MM.1S (cell line): Measurements from ENCODE around the gene PRR15L.

ENCODE experiments used
- DNase-seq: peaks from one replicate; pipeline ENCODE4 v3.0.0-alpha.2; 2015
- H2AFZ ChIP-seq: fragments of 300-600 bp; sonication (generic); 2 replicates; pipeline ENCODE4 v1.6.0; 2016; ENCODE audit warnings: antibody characterized with exemption, low read length
- H3F3A ChIP-seq: fragments of 300-600 bp; sonication (generic); 2 replicates; pipeline ENCODE4 v1.6.1; 2016; ENCODE audit warnings: mild to moderate bottlenecking, antibody characterized with exemption, low read length, moderate library complexity, mixed read lengths; ENCODE audit not compliant: insufficient read depth
- H3K27ac ChIP-seq: fragments of 300-600 bp; sonication (generic); 2 replicates; pipeline ENCODE4 v1.5.1; 2016; ENCODE audit warnings: mild to moderate bottlenecking, low read length
- H3K27me3 ChIP-seq: fragments of 300-600 bp; sonication (generic); replicated peaks from 2 replicates; pipeline ENCODE4 v1.6.0; 2016; ENCODE audit warnings: low read length; ENCODE audit not compliant: insufficient read depth
- H3K36me3 ChIP-seq: fragments of 300-600 bp; sonication (generic); replicated peaks from 2 replicates; pipeline ENCODE4 v1.6.1; 2016; ENCODE audit warnings: mild to moderate bottlenecking, low read length, mixed read lengths; ENCODE audit not compliant: insufficient read depth
- H3K4me1 ChIP-seq: fragments of 300-600 bp; sonication (generic); 2 replicates; pipeline ENCODE4 v1.6.1; 2016; ENCODE audit warnings: low read length, mixed read lengths
- H3K4me2 ChIP-seq: fragments of 300-600 bp; sonication (generic); 2 replicates; pipeline ENCODE4 v1.6.0; 2016; ENCODE audit warnings: low read depth, low read length
- H3K4me3 ChIP-seq: fragments of 300-600 bp; sonication (generic); 2 replicates; pipeline ENCODE4 v1.5.1; 2016; ENCODE audit warnings: low read length, mixed read lengths
- H3K79me2 ChIP-seq: fragments of 300-600 bp; sonication (generic); 2 replicates; pipeline ENCODE4 v1.6.1; 2016; ENCODE audit warnings: mixed run types, low read length, mixed read lengths
- H3K9ac ChIP-seq: fragments of 300-600 bp; sonication (generic); 2 replicates; pipeline ENCODE4 v1.6.1; 2016; ENCODE audit warnings: low read length, mixed read lengths
- H3K9me2 ChIP-seq: fragments of 300-600 bp; sonication (generic); replicated peaks from 2 replicates; pipeline ENCODE4 v1.6.1; 2016; ENCODE audit warnings: mild to moderate bottlenecking, low read length, mixed read lengths; ENCODE audit not compliant: insufficient read depth
- H3K9me3 ChIP-seq: fragments of 300-600 bp; sonication (generic); replicated peaks from 2 replicates; pipeline ENCODE4 v1.6.1; 2016; ENCODE audit warnings: mild to moderate bottlenecking, low read length, mixed read lengths; ENCODE audit not compliant: insufficient read depth
- H4K20me1 ChIP-seq: fragments of 300-600 bp; sonication (generic); 2 replicates; pipeline ENCODE4 v1.6.1; 2016; ENCODE audit warnings: mild to moderate bottlenecking, low read length, moderate library complexity, mixed read lengths; ENCODE audit not compliant: insufficient read depth
- EZH2 ChIP-seq: fragments of 300-600 bp; sonication (generic); optimal IDR thresholded peaks from 2 replicates; pipeline ENCODE3; 2017; ENCODE audit warnings: low read depth, mild to moderate bottlenecking, antibody characterized with exemption, low read length, mixed read lengths
- EZH2phosphoT487 ChIP-seq: fragments of 300-600 bp; sonication (generic); IDR thresholded peaks from 2 replicates; pipeline ENCODE4 v1.6.1; 2018; ENCODE audit warnings: antibody characterized with exemption, low read length
- TF ChIP-seq, protein P1 (sequence below): fragments of 300-600 bp; sonication (generic); IDR thresholded peaks from 2 replicates; pipeline ENCODE4 v1.5.1; 2016; ENCODE audit warnings: antibody characterized with exemption, low read length, mixed read lengths

Gene PRR15L

GRCh38 chr17:47961406-47961805, 3.7 kb upstream of the PRR15L start:
- H2AFZ ChIP-seq = no peak overlapping the region
- H3K4me2 ChIP-seq = no peak overlapping the region
- no peak overlapping the region for H3K4me3 ChIP-seq
- peaks cover 20% of the 10 kb centered on the region for H3K4me1 ChIP-seq
- no peaks in the 10 kb centered on the region for H3K27me3 ChIP-seq
- H3K9me2 ChIP-seq = no peaks in the 10 kb centered on the region
- no peaks in the 10 kb centered on the region for H3K9me3 ChIP-seq
- H4K20me1 ChIP-seq = no peaks in the 10 kb centered on the region
- TF ChIP-seq EZH2 (no peak), EZH2phosphoT487 (no peak)
- TF ChIP-seq, protein P1, sequence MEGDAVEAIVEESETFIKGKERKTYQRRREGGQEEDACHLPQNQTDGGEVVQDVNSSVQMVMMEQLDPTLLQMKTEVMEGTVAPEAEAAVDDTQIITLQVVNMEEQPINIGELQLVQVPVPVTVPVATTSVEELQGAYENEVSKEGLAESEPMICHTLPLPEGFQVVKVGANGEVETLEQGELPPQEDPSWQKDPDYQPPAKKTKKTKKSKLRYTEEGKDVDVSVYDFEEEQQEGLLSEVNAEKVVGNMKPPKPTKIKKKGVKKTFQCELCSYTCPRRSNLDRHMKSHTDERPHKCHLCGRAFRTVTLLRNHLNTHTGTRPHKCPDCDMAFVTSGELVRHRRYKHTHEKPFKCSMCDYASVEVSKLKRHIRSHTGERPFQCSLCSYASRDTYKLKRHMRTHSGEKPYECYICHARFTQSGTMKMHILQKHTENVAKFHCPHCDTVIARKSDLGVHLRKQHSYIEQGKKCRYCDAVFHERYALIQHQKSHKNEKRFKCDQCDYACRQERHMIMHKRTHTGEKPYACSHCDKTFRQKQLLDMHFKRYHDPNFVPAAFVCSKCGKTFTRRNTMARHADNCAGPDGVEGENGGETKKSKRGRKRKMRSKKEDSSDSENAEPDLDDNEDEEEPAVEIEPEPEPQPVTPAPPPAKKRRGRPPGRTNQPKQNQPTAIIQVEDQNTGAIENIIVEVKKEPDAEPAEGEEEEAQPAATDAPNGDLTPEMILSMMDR = no peak
- H3F3A ChIP-seq = no peaks in the 10 kb centered on the region
- no peak for DNase-seq
- no peaks in the 10 kb centered on the region for H3K79me2 ChIP-seq
- H3K36me3 ChIP-seq = no peaks in the 10 kb centered on the region
- no peak overlapping the region for H3K9ac ChIP-seq
- no peak overlapping the region for H3K27ac ChIP-seq

GRCh38 chr17:47959825-47960655, 2.4 kb upstream of the PRR15L start:
- Histone ChIP-seq H3K36me3 (no peaks in the 10 kb centered on the region), H3K9me3 (no peaks in the 10 kb centered on the region), H3K4me3 (no peak overlapping the region), H3K4me2 (no peak overlapping the region), H4K20me1 (no peaks in the 10 kb centered on the region), H3K27me3 (no peaks in the 10 kb centered on the region), H2AFZ (no peak overlapping the region), H3F3A (no peaks in the 10 kb centered on the region), H3K9ac (no peak overlapping the region), H3K9me2 (no peaks in the 10 kb centered on the region), H3K27ac (no peak overlapping the region), H3K4me1 (peaks cover 20% of the 10 kb centered on the region), H3K79me2 (no peaks in the 10 kb centered on the region)
- TF ChIP-seq EZH2 (no peak), EZH2phosphoT487 (no peak)
- TF ChIP-seq, protein P1 = no peak
- DNase-seq = no peak

DNA sequence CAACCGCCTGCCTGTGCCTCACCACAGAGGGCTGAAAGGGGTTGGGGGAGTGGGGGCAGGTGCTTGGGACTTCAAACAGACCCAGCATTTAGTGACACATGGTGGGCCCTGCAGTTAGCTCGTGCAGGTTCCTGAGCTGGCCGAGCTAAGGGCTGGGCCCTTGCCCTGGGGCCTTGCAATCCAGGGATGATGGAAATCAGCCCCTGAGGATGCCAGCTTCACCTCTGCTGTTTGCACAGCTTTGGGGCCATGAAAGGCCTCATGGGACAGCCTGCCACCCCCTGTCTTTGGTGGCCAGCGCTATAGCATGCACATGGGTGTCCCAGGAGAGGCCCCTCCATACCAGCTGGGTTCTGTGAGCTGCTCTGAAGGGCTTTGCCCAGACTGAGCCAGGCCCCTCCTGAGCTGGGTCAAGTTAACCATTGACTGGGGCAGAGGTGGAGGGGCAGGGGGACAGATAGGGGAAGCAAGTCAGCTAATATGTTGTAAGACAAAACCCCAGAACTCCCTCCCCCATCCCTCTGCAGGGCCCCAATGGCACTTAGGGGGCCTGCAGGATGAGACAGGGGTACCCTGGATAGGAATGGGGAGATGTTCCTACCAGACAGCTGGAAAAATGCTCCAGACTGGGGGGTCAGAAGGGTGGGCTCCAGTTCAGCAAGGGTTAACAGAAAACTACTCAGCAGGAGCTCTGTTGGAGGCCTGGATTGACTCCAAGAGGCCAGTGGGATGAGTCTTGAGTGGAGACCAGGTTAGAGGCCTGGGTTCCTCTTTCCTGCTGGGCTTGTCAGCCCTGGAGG, 692 bp downstream of the PRR15L start:
- H3K4me1 ChIP-seq = peaks cover 20% of the 10 kb centered on the region
- TF ChIP-seq EZH2 (no peak), EZH2phosphoT487 (no peak)
- TF ChIP-seq, protein P1 = no peak
- no peaks in the 10 kb centered on the region for H3F3A ChIP-seq
- H2AFZ ChIP-seq = peak overlapping the region; percentile 32; the same call in 1 of the 2 replicates
- no peaks in the 10 kb centered on the region for H3K9me2 ChIP-seq
- no peaks in the 10 kb centered on the region for H4K20me1 ChIP-seq
- H3K9ac ChIP-seq = peak overlapping the region; percentile 20; the same call in 1 of the 2 replicates
- H3K27me3 ChIP-seq = no peaks in the 10 kb centered on the region
- no peaks in the 10 kb centered on the region for H3K9me3 ChIP-seq
- H3K27ac ChIP-seq = peak overlapping the region; percentile 61; the same call in 1 of the 2 replicates
- peak overlapping the region; percentile 62 for H3K4me2 ChIP-seq
- H3K36me3 ChIP-seq = no peaks in the 10 kb centered on the region
- H3K4me3 ChIP-seq = 0 out of 2 replicates have a peak overlapping the region, but pooled peaks have one; percentile 7
- no peaks in the 10 kb centered on the region for H3K79me2 ChIP-seq
- no peak for DNase-seq
